NB4 (cell line): ENCODE results near the gene CYP46A1.

ENCODE experiments used
- DNase-seq: peaks from one replicate; pipeline ENCODE4 v3.0.0; 2010; ENCODE audit warnings: low read depth
- H3K4me3 ChIP-seq: one replicate; pipeline ENCODE4 v1.5.1; 2011; ENCODE audit warnings: mild to moderate bottlenecking, low read depth, low read length, moderate library complexity
- MYC ChIP-seq: IDR thresholded peaks from 2 replicates; pipeline ENCODE4 v1.6.1; 2011; ENCODE audit warnings: low read depth, low read length
- POLR2A ChIP-seq: IDR thresholded peaks from 2 replicates; pipeline ENCODE4 v1.6.1; 2011; ENCODE audit warnings: mild to moderate bottlenecking; ENCODE audit not compliant: insufficient read length; ENCODE audit errors: extremely low read depth
- TF ChIP-seq, protein P1 (sequence below): IDR thresholded peaks from one replicate; pipeline ENCODE4 v1.5.1; 2012; ENCODE audit warnings: low read depth, low read length
- TF ChIP-seq, protein P2 (sequence below): IDR thresholded peaks from 2 replicates; pipeline ENCODE4 v1.6.1; 2011; ENCODE audit warnings: low read depth, low read length

Gene CYP46A1

DNA sequence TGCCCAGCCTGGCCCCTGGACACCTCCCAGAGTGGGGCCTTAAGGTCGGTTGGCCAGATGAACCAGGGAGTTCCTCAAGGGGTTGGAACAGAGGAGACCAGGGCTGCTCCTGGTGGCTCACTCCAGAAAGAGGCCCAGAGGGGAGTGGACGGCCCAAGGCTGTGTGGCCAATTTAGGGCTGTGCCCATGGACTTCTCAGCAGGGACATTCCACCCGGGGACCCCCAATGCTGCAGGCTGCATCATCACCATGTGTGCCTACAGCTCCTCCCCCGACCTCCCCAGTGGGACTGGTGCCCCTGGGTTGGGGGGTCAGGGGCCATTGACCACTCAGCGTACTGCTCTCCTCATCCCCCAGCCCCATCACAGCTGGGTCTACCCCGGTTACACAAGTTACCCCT lies 17.6 kb upstream of the CYP46A1 start:
- TF ChIP-seq, protein P1, sequence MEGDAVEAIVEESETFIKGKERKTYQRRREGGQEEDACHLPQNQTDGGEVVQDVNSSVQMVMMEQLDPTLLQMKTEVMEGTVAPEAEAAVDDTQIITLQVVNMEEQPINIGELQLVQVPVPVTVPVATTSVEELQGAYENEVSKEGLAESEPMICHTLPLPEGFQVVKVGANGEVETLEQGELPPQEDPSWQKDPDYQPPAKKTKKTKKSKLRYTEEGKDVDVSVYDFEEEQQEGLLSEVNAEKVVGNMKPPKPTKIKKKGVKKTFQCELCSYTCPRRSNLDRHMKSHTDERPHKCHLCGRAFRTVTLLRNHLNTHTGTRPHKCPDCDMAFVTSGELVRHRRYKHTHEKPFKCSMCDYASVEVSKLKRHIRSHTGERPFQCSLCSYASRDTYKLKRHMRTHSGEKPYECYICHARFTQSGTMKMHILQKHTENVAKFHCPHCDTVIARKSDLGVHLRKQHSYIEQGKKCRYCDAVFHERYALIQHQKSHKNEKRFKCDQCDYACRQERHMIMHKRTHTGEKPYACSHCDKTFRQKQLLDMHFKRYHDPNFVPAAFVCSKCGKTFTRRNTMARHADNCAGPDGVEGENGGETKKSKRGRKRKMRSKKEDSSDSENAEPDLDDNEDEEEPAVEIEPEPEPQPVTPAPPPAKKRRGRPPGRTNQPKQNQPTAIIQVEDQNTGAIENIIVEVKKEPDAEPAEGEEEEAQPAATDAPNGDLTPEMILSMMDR: no peak
- TF ChIP-seq MYC: no peak
- no peak for DNase-seq
- H3K4me3 ChIP-seq: no peak overlapping the region

DNA sequence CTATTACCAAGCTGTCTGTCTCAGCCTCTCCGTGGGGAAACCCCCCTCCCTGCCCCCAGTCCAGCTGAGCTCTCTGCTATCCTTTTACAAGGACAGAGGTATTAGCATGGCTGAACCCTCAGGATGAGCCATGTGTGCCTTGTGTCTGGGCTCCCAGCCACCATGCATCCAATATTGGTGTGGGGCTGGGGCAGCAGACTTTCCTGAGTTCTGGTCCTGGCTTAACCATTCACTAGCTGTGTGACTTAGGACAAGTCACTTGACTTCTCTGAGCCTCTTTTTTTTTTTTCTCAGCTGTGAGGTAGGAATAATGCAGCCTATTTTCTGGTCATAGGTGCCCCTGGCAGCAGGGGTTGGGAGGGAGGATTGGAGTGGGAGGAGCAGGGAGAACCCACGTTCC lies 17.1 kb upstream of the CYP46A1 start:
- H3K4me3 ChIP-seq: no peak overlapping the region
- no peak for DNase-seq
- TF ChIP-seq MYC (no peak), POLR2A (no peak)
- TF ChIP-seq, protein P2, sequence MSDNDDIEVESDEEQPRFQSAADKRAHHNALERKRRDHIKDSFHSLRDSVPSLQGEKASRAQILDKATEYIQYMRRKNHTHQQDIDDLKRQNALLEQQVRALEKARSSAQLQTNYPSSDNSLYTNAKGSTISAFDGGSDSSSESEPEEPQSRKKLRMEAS: no peak
- TF ChIP-seq, protein P1: no peak

DNA sequence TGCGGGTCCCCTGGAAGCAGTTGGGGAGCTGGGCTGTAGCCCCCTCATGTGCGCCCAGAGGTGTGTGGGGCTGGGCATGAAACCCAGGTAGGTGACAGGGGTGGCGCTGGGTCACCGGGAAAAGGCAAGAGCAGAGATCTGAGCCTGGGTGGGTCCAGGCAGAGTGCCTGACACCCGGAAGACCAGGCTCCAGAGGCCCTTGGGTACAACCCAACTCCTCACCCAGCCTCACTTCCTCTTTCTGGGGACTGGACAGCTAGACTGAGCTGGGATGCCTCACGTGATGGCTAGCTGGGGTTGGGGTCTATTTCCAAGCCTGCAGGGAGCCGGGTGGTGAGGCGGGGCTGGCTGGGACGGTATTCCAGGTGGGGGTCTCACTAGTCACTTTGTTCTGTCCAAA lies 16.3 kb upstream of the CYP46A1 start:
- TF ChIP-seq, protein P1: no peak
- TF ChIP-seq, protein P2: no peak
- no peak for TF ChIP-seq MYC
- DNase-seq: peak; percentile 65
- no peak overlapping the region for H3K4me3 ChIP-seq

DNA sequence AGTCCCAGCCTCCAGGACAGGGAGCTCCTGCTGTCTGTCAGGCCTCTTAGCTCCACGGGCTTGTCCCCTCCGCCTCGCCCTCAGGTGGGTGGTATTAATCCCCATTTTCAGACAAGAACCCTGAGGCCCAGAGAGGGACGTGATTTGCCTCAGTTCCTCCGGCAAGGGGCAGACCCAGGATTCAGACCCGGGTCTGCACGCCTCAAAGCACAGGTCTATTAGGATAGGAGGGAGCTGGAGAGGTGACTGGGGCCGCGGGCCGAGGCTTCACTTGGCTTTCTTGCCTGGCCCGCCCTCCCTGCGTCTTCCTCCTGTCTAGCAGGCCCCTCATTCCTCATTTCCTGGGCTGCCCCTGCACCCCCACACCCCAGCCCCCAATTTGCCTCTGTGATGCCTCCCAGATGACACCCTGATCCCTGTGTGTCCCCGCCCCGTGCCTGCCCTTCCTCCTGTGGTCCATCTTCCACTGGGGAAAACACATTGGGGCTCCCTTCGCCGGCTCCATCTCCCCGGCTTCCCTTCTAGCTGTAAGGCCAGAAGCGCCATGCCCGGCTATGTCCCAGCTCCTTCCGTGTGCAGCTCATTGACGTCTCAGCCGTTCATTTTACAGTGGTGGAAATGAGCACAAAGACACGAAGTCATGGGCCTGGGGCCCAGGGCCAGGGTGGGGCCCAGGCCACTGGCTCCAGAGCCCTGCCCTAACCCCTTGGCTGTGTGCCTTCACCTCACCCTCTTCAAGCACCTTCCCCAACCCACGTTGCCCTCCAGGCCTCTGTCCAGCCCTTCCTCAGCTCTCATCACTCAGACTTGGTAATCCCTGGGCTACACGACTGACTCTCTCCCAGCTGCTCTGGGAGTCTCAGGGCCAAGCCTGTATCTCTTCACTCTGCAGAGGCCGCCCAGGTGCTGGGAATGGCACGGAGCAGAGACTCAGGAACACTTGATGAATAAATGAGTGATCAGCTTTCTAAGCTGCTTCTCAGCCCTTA lies 15.5 kb upstream of the CYP46A1 start:
- H3K4me3 ChIP-seq: no peak overlapping the region
- no peak for DNase-seq
- TF ChIP-seq, protein P1: no peak
- TF ChIP-seq MYC (no peak), POLR2A (no peak)
- TF ChIP-seq, protein P2: no peak

DNA sequence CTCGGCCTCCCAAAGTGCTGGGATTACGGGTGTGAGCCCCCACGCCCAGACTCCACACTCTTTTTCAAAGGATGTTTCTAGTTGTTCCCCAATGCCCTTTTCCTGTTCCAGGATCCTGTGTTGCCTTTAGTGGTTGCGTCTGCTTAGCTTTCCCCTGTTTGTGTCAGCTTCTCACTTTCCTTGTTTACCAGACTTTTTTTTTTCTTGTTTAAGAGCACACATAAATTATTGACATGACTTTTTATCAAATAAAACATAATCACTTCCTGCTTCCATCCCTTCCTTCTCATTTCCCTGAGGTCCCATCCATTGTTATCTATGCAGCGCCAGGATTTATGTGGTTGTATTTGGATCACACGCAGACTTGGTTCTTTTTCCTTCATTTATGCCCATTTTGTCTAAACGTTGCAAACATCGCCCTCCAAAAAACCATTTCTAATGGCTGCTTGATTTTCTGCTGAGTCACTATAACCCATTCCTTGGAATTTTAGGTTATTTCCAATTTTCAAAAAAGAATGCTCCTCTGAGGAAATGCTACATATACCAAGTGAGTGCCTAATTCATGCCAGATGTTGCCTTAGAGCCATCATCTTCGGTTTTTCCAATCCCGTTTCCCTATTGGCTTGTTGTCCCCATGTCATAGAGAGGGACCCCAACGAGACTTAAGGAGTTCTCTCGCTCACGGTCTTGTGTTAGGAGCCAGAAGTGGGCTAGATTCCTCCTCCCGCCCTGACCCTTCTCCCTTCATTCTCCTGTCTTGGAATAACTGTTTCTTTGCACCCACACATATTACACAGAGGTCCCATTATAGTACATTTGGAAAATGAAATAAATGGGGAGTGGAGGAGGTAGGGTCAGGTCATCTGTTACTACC lies 13.5 kb upstream of the CYP46A1 start:
- H3K4me3 ChIP-seq: no peak overlapping the region

DNA sequence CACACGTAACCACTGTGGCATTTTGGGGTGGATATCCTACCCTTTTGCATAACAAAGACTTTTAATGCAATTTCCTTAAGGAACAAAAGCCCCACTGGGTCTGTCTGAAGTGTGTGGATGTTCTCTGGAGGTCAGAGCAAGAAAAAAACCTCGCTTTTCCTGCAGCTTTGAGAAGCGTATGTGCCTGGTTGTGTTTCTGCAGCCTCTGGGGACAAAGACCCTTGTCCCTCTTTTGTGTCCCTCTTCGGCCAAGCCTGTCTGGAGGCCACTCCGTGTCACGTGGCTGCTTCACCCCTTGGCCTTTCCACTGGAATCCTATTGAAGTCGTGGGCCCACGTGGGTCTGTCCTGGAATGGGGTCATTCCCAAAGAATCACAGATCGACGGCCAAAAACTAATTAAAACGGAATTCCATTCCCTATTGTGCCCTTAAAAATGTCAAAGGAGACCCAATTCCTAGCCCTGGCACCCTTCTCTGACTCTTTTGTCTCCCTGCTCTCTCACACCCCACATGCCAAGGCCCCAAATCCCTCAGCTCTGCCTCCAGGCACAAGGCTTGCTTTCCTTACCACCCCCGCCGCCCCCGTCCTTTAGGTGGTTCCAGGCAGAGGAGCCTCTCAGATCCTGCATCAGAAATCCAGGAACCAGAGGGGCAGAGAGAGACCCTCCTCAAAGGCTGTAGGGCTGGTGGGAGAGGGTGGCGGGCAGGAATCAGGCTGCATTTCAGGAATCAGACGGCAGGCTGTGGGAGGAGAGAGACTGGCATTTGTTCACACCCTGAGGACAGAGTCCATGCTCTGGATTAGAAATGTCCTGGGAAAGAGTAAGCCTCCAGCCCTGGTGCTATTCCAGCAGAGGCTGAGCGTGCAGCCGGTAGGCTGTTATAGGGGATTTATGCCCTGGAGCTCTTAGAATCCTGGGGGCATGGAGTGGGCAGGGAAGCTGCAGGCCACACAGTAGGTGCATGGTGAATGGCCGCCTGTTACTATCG lies 12.6 kb upstream of the CYP46A1 start:
- no peak overlapping the region for H3K4me3 ChIP-seq
- no peak for DNase-seq
- TF ChIP-seq, protein P2: no peak
- no peak for TF ChIP-seq POLR2A
- TF ChIP-seq MYC: no peak
- TF ChIP-seq, protein P1: no peak

More for the DNA sequence above, 13.5 kb upstream of the CYP46A1 start:
- TF ChIP-seq MYC: no peak
- DNase-seq: no peak
